K562 treated with DMSO at 1 percent for 24 hours (cell line): ENCODE results near the gene COX8A. TPM values are rescaled to one million over a fixed set of nuclear protein-coding genes. Genes with fewer than 3 reads are reported as not detected.

ENCODE experiments used
- total RNA-seq: library from RNA; unstranded; fragments of 300-600 nt; gene quantifications from 2 replicates; pipeline ENCODE4 v1.2.3, GENCODE V29; 2022; ENCODE audit warnings: low read depth; ENCODE audit not compliant: insufficient read depth

Gene COX8A
- total RNA-seq: 1,168 and 1,233 TPM in 2 replicates

DNA sequence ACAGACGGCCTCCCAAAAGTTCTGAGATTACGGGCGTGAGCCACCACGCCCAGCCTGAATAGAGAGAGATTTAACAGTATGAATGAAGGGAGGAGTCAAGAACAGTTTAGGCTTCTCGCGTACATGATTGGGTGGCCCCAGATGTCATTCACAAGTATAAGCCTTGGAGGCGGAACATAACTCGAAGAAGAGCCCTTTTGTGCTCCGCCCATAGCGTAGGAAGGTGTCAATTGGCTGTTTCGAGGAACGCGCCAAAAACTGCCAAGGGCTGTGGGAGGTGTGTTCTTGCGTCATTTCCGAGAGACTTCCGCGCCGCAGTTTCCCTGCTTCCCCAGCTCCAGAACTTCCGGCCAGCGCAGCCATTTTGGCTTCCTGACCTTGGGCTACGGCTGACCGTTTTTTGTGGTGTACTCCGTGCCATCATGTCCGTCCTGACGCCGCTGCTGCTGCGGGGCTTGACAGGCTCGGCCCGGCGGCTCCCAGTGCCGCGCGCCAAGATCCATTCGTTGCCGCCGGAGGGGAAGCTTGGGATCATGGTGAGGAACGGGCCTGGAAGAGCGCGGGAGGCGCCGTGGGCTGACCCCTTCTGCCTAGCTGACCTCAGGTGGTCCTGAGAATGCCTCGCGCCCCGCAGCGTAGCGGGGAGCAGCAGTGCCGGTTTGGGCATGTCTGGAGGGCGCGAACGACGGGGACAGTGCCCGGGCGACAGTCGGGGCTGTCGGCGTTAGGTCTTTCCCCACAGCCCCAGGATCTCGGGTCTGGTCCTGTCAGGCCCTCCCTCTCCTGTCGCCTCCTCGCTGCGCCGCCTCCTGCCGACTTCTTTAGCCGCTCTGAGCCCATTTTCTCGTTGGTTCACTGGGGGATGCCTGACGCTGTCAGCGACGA is at the start of gene COX8A:
COX8A (plus strand) TSS at position 362 of the 885 bp plus-strand sequence; CDS start at position 423, 61 bp downstream.

GRCh38 chr11:63938479-63939396 is 35.7 kb upstream of the COX8A start, which contains the start of gene NAA40:
TSS of gene NAA40 (plus strand) at chr11:63939002. CDS start at chr11:63939097, 95 bp downstream.

DNA sequence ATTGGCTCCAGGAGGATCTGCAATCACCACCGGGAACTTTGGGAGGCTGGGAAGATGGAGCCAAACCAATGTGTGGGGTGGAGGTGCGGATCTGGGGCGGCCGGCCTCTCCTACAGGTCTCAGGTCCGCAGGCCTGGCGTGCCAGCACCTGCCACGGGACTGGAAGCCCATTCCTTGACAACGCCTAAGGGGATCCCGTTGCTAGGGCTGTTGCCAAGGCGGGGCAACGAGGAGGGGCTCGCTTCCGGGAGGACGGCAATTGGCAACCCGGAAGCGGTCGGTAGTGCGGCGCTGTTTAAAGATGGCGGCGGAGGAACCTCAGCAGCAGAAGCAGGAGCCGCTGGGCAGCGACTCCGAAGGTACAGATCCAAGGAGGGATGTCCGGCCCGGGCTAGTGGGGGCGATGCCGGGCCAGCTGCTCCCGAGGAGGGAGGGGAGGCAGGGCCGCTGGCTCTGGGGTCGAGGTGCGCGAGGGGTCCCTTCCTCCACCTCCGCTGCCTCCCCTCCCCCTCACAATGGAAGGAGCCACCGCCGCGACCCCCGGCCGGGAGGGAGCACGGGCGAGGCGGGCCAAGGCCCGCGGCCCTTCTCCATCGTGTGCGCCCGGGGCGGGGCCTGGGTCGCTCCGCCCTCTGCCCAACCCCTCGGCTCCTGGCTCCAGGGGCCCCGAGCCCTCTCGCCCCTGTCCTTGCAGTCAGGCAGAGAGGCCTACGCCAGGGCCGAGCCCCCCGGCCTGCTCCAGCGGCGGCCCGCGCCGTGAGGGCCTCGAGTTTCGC is 11.9 kb downstream of the COX8A start, which contains the start of gene OTUB1:
OTUB1 (plus strand) TSS at position 283 of the 776 bp plus-strand sequence; CDS start at position 302, 19 bp downstream.

Other genes with a start within 250 kb of the COX8A start
- 13.0 and 18.0 TPM in 2 replicates for gene ZFTA, start 205.8 kb upstream of the COX8A start, total RNA-seq
- 62.0 and 62.1 TPM in 2 replicates for gene SPINDOC, start 161.2 kb upstream of the COX8A start, total RNA-seq
- gene MARK2, start 135.5 kb upstream of the COX8A start, total RNA-seq: 41.3 and 45.5 TPM in 2 replicates
- gene RCOR2, start 57.5 kb upstream of the COX8A start, total RNA-seq: 8.4 and 8.6 TPM in 2 replicates
- gene NAA40, start 35.6 kb upstream of the COX8A start, total RNA-seq: 24.5 and 25.3 TPM in 2 replicates
- gene OTUB1, start 11.8 kb downstream of the COX8A start, total RNA-seq: 98.3 and 104 TPM in 2 replicates
- 0.39 and 0.42 TPM in 2 replicates for gene FLRT1, start 61.3 kb downstream of the COX8A start, total RNA-seq
- 74.0 and 92.1 TPM in 2 replicates for gene MACROD1, start 191.5 kb downstream of the COX8A start, total RNA-seq
- 258 and 264 TPM in 2 replicates for gene STIP1, start 211.6 kb downstream of the COX8A start, total RNA-seq
- gene FERMT3, start 232.1 kb downstream of the COX8A start, total RNA-seq: 99.5 and 134 TPM in 2 replicates